Stimulated activated CD8-positive, alpha-beta memory T cell treated with anti-CD3 and anti-CD28 coated beads, Interleukin-2, amount 100 ng/mL, for 48 hours (primary cell): ENCODE results near the gene SETBP1.

Source experiments
- DNase-seq, 2 donors: peaks; one replicate each; pipeline ENCODE4 v3.0.0-alpha.2; 2020; ENCODE audit warnings: low read depth in 2 of 2

SETBP1 gene

GRCh38 chr18:45024357-45025088 lies 343.8 kb downstream of the SETBP1 start:
- DNase-seq: no peak

GRCh38 chr18:45025089-45025450 lies 344.4 kb downstream of the SETBP1 start:
- no peak for DNase-seq

- DNase-seq: no peak
Observed at GRCh38 chr18:45026162-45026561, 345.5 kb downstream of the SETBP1 start.

GRCh38 chr18:45034179-45034578 lies 353.5 kb downstream of the SETBP1 start:
- no peak for DNase-seq

- no peak for DNase-seq
Observed at GRCh38 chr18:45037618-45038017, 356.9 kb downstream of the SETBP1 start.

GRCh38 chr18:45039376-45039775 lies 358.7 kb downstream of the SETBP1 start:
- DNase-seq: no peak

- no peak for DNase-seq
Observed at GRCh38 chr18:45040879-45041278, 360.2 kb downstream of the SETBP1 start.

GRCh38 chr18:45044787-45045186 lies 364.1 kb downstream of the SETBP1 start:
- no peak for DNase-seq

GRCh38 chr18:45046228-45046627 lies 365.5 kb downstream of the SETBP1 start:
- DNase-seq: no peak

GRCh38 chr18:45046961-45047360 lies 366.3 kb downstream of the SETBP1 start:
- no peak for DNase-seq

- DNase-seq: no peak
Observed at GRCh38 chr18:45049578-45050319, 369.1 kb downstream of the SETBP1 start.

- no peak for DNase-seq
Observed at GRCh38 chr18:45050712-45051601, 370.3 kb downstream of the SETBP1 start.

- no peak for DNase-seq
Observed at GRCh38 chr18:45054636-45055035, 373.9 kb downstream of the SETBP1 start.

GRCh38 chr18:45055811-45056210 lies 375.1 kb downstream of the SETBP1 start:
- no peak for DNase-seq

GRCh38 chr18:45056926-45057325 lies 376.2 kb downstream of the SETBP1 start:
- DNase-seq: no peak

- no peak for DNase-seq
Observed at GRCh38 chr18:45057955-45058600, 377.4 kb downstream of the SETBP1 start.

- DNase-seq: no peak
Observed at GRCh38 chr18:45059695-45060094, 379.0 kb downstream of the SETBP1 start.

- no peak for DNase-seq
Observed at GRCh38 chr18:45060102-45060501, 379.4 kb downstream of the SETBP1 start.

- no peak for DNase-seq
Observed at GRCh38 chr18:45061359-45061758, 380.7 kb downstream of the SETBP1 start.

- DNase-seq: no peak
Observed at GRCh38 chr18:45063246-45064038, 382.8 kb downstream of the SETBP1 start.

- no peak for DNase-seq
Observed at GRCh38 chr18:45066210-45066609, 385.5 kb downstream of the SETBP1 start.
